Upper lobe of right lung (tissue), 1 donor: ENCODE measurements around the gene NIN. TPM values are rescaled to one million over a fixed set of nuclear protein-coding genes. Genes with fewer than 3 reads are reported as not detected.

ENCODE experiments used
- ATAC-seq: fragments of 200-7000 bp; cut with Tn5 transposase; one replicate; pipeline ENCODE4 v1.9.1; 2020; ENCODE audit warnings: mild to moderate bottlenecking, moderate library complexity
- DNase-seq: peaks from one replicate; pipeline ENCODE4 v3.0.0-alpha.2; 2020
- H3K27ac ChIP-seq: fragments of 200-600 bp; one replicate; pipeline ENCODE4 v1.8.0; 2022
- H3K27me3 ChIP-seq: fragments of 200-600 bp; one replicate; pipeline ENCODE4 v1.8.0; 2022; ENCODE audit warnings: mild to moderate bottlenecking
- H3K36me3 ChIP-seq: fragments of 200-600 bp; one replicate; pipeline ENCODE4 v1.8.0; 2022
- H3K4me1 ChIP-seq: fragments of 200-600 bp; one replicate; pipeline ENCODE4 v1.8.0; 2022
- H3K4me3 ChIP-seq: fragments of 200-600 bp; one replicate; pipeline ENCODE4 v1.8.0; 2022; ENCODE audit warnings: mild to moderate bottlenecking
- H3K9me3 ChIP-seq: fragments of 200-600 bp; one replicate; pipeline ENCODE4 v1.8.0; 2022
- CTCF ChIP-seq: fragments of 200-600 bp; IDR thresholded peaks from one replicate; pipeline ENCODE4 v1.8.0; 2022; ENCODE audit warnings: antibody characterized with exemption
- intact Hi-C: fragments of 100-400 bp; cut with DNase I; formaldehyde crosslinking; loops from one replicate; pipeline ENCODE4 v1.11.0; 2022
- total RNA-seq: library from RNA; stranded (reverse); fragmentation: NEBNext Ultra II Directional; extraction: Animal tissue kit (Norgen Biotek cat#: 25700); gene quantifications from one replicate; pipeline ENCODE4 v1.2.1, GENCODE V29; 2021
- donor health status: DM: no; HTN: yes; CAD: no; lungs with severe emphysema.

NIN gene
- total RNA-seq, 1 donor from 2014 or later: 37.5 TPM

GRCh38 chr14:50757702-50758101, 73.3 kb downstream of the NIN start:
- DNase-seq: no peak
- Histone ChIP-seq H3K27me3 (no peaks in the 10 kb centered on the region), H3K4me1 (no peaks in the 10 kb centered on the region), H3K36me3 (peaks cover 68% of the 10 kb centered on the region), H3K9me3 (no peaks in the 10 kb centered on the region), H3K27ac (no peak overlapping the region), H3K4me3 (no peak overlapping the region)
- ATAC-seq: no peak
- TF ChIP-seq CTCF: no peak
- intact Hi-C loops: no loop called here

GRCh38 chr14:50756300-50756699, 74.7 kb downstream of the NIN start:
- Histone ChIP-seq H3K9me3 (no peaks in the 10 kb centered on the region), H3K36me3 (peaks cover 68% of the 10 kb centered on the region), H3K27me3 (no peaks in the 10 kb centered on the region), H3K4me1 (no peaks in the 10 kb centered on the region), H3K27ac (no peak overlapping the region), H3K4me3 (no peak overlapping the region)
- DNase-seq (no peak), ATAC-seq (peak; percentile 55)
- TF ChIP-seq CTCF: no peak
- intact Hi-C loops: no loop called here

- H3K36me3 ChIP-seq: peaks cover 69% of the 10 kb centered on the region
- no peak for TF ChIP-seq CTCF
- DNase-seq (no peak), ATAC-seq (no peak)
- intact Hi-C loops: no loop called here
- H3K4me1 ChIP-seq: no peaks in the 10 kb centered on the region
- no peak overlapping the region for H3K4me3 ChIP-seq
- no peak overlapping the region for H3K27ac ChIP-seq
- H3K9me3 ChIP-seq: no peaks in the 10 kb centered on the region
- H3K27me3 ChIP-seq: no peaks in the 10 kb centered on the region
These were observed 80.6 kb downstream of the NIN start for GRCh38 chr14:50750323-50750722.

GRCh38 chr14:50745401-50746058, 85.4 kb downstream of the NIN start:
- peaks cover 70% of the 10 kb centered on the region for H3K36me3 ChIP-seq
- H3K4me1 ChIP-seq: no peaks in the 10 kb centered on the region
- intact Hi-C loops: no loop called here
- H3K9me3 ChIP-seq: no peaks in the 10 kb centered on the region
- H3K4me3 ChIP-seq: no peak overlapping the region
- H3K27ac ChIP-seq: no peak overlapping the region
- H3K27me3 ChIP-seq: no peaks in the 10 kb centered on the region
- TF ChIP-seq CTCF: no peak
- DNase-seq (no peak), ATAC-seq (no peak)

- Histone ChIP-seq H3K4me1 (no peaks in the 10 kb centered on the region), H3K9me3 (no peaks in the 10 kb centered on the region)
- DNase-seq: no peak
These were observed 86.7 kb downstream of the NIN start for GRCh38 chr14:50744231-50744630.

More at GRCh38 chr14:50744231-50744630, 86.7 kb downstream of the NIN start:
- TF ChIP-seq CTCF: no peak
- Histone ChIP-seq H3K36me3 (peaks cover 70% of the 10 kb centered on the region), H3K4me3 (no peak overlapping the region), H3K27me3 (no peaks in the 10 kb centered on the region), H3K27ac (no peak overlapping the region)
- intact Hi-C loops: no loop called here
- ATAC-seq: no peak
